ENCODE results near the gene GRID1.
"Not testable (repeated sequence)": the region's sequence is repeated elsewhere in the genome, so short reads cannot be mapped to it uniquely, and the experiment has no call there.

Gene GRID1

DNA sequence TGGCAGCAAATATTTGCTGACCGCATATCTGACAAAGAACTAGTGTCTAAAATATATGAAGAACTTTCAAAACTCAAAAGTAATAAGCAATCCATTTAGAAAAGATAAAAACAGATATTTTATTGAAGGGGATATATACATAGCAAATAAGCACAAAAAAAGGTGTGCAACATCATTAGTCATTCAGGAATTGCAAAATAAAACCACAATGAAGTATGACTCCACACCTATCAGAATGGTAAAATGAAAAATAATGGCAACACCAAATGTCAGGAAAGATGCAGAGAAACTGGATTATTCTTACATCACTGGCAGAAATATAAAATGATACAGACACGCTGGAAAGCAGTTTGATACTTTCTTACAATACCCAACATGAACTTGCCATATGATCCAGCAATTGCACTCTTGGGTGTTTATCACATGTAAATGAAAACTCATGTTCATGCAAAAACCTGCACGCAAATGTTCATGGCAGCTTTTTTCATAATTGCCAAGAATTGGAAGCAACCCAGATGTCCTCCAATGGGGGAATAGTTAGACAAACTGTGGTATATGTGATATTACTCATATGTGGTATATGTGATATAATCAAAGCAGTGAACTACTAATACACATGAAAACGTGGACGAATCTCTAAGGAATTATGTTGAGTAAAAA lies 645.5 kb downstream of the GRID1 start:
- DNase-seq: no peak

DNA sequence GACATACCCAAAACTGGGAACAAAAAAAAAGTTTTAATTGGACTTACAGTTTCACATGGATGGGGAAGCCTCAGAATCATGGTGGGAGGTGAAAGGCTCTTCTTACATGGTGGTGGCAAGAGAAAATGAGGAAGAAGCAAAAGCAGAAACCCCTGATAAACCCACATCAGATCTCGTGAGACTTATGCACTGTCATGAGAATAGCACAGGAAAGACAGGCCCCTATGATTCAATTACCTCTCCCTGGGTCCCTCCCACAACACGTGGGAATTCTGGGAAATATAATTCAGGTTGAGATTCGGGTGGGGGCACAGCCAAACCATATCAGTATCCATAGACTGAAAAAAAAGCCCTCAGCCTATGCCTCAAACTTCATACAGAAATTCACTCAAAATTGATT lies 647.2 kb downstream of the GRID1 start:
- no peak for DNase-seq

DNA sequence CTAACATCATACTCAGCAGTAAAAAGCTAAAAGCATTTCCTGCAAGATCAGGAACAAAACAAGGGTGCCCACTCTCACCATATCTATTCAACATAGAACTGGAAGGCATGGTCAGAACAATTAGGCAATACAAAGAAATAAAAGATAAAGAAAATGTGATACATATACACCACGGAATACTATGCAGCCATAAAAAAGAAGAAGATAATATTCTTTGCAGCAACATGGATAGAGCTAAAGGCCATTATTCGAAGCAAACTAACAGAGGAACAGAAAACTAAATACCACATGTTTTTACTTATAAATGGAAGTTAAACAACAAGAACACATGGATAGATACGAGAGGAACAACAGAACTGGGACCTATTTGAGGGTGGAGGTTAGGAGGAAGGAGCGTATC lies 652.7 kb downstream of the GRID1 start:
- no peak for DNase-seq

DNA sequence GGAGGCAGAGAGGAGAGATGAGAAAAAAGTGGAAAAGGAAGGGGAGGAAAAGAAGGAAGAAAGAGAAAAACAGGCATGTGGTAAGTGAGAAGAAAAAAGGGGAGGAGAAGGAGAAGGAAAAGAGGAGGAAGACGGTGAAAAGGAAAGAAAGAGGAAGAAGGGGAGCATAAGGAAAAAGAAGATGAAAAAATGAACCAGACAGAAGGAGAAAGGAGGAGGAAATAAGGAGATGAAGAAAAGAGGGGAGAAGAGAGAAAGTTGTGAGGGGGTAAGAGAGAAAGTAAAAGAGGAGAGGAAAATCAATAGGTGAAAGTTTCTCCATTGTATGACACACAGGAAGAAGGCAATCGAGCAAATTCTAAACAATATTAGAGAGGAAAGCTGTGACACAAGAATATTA lies 663.8 kb downstream of the GRID1 start:
- no peak for DNase-seq

DNA sequence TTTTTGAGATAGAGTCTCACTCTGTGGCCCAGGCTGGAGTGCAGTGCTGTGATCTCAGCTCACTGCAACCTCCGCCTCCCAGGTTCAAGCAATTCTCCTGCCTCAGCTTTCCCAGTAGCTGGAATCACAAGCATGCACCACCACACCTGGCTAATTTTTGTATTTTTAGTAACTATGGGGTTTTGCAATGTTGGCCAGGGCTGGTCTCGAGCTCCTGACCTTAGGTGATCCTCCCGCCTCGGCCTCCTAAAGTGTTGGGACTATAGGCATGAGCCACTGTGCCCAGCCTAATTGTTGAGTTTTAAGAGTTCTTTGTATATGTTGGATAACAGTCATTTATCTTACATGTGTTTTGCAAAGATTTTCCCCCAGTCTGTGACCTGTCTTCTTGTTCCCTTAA lies 667.5 kb downstream of the GRID1 start:
- DNase-seq: not testable (repeated sequence)

DNA sequence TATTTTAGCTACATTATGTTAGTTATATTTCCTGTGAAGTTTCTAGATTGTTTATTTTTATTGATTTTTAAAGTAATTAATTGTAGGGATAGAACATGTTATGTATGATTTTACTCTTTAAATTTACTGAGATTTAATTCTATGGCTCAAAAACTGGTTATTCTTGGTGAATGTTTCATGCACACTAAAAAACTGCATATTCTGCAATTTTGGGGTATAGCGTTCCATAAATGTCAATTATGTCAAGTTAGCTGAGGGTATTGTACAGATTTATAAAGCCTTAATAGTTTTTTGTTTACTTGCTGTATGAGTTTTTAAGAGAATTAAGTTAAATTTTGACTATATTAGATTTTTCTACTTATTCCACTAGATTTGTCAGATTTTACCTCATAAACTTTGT lies 669.7 kb downstream of the GRID1 start:
- DNase-seq: no peak

DNA sequence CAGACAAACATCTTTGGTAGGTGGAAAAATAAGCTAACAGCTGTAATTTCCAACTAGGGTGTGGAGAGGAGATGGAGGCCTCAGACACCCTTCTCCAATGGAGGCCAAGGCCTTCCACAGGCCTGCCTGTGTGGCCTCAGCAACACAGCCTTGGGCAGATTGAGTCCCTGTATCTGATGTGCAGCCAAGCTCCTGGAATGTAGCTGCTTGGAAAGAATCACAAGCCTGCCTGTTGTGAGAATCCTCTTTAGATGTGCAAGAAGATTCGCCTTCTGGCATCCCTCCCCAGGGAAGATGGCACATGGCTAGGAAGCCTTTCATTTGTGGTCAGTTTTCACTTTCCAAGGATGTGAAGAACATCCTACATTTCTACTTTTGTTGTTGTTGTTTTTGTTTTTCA lies 684.0 kb downstream of the GRID1 start:
- no peak for DNase-seq

DNA sequence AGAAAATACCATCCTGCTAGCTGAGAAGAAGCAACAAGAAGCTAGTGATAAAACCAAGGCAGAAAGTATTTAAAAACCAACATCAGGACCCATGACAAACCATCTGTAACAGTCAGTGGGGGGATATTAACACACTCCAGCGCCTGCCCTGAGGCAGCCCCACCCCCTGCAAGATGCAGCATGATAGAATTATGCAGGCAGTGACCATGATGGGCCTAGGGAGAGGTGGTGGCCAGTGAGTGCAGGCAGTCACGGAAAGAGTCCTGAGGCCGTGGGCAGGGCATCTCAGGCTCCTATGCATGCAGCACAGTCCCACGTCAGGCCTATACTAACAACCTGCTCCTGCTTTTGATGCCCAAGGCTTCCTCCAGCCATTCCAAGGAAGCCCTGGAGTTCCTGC lies 686.9 kb downstream of the GRID1 start:
- DNase-seq: no peak

DNA sequence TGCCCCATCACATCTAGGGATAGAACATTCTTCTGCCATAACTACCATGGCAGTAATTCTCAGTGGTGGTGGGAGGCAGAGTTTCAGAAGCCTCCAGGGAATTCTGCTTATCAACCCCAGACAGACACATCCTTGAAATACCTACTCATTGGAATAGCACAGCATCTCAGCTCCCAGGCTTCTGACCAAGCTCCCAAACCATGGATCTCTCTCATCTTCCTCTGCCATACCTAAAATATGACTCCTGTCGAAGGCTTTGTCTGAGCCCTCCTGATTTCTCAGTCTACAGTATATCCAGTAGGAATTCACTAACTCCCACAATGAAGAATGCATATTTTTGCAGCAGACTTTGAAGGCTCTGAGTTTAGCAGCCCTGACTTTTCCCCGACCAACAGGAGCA lies 687.5 kb downstream of the GRID1 start:
- no peak for DNase-seq

DNA sequence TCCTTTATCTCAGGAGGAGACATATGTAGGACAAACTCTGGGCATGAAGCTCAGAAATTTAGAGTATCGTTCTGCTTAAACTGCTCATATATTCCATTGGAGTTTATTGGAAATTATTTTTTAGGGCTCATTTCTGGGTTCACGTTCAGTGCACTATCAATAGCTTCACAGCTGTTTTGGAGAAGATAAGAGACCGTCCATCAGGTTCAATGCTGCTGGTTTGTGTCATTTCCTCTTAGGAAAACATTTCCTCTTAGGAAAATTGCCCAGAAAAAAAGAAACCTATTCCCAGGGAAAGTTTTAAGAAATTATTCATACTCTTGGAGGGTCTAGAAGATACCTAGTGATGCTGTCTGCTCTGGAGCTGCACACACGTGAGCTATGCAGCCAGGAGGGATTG lies 691.7 kb downstream of the GRID1 start:
- DNase-seq: no peak

DNA sequence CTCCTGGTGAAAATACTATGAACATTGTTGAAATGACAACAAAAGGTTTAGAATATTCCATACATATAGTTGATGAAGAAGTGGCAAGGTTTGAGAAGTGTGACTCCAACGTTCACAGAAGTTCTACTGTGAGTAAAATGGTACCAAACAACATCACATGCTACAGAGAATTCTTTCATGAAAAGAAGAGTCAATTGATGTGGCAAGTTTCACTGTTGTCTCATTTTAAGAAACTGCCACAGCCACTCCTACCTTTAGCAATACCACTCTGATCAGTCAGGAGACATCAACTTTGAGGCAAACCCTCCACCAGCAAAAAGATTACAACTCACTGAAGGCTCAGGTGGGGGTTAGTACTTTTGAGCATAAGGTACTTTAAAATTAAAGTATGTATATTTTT lies 693.3 kb downstream of the GRID1 start:
- DNase-seq: no peak

DNA sequence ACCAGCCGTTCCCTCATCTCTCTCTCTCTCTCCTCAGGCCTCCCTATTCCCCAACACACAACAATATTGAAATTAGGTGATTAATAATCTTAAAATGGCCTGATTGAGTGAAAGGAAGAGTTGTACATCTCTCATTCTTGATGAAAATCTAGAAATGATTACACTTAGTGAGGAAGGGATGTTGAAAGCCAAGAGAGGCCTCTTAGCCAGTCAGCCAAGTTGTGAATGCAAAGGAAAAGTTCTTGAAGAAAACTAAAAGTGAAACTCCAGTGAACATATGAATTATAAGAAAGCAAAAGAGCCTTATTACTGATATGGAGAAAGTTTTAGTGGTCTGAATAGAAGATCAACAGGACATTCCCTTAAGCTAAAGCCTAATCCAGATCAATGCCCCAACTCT lies 695.1 kb downstream of the GRID1 start:
- DNase-seq: no peak

DNA sequence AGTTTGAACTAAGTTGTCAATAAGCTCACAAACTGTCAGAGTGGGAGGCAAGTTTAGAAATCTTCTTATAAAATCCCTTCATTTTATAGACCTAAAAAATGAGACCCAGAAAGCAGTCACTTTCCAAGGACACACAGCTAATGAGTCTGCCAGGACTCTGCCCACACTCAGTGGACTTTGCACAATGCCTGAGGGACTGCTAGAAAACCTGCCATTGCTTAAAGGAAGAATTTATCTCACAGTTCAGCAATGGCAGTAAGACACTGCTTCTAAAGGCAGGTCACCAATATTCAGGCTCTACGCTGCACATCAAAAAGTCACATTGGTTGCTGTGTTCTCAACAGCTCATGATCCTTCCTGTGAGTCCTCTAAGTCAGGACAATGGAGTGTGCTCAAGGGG lies 698.1 kb downstream of the GRID1 start:
- DNase-seq: no peak

DNA sequence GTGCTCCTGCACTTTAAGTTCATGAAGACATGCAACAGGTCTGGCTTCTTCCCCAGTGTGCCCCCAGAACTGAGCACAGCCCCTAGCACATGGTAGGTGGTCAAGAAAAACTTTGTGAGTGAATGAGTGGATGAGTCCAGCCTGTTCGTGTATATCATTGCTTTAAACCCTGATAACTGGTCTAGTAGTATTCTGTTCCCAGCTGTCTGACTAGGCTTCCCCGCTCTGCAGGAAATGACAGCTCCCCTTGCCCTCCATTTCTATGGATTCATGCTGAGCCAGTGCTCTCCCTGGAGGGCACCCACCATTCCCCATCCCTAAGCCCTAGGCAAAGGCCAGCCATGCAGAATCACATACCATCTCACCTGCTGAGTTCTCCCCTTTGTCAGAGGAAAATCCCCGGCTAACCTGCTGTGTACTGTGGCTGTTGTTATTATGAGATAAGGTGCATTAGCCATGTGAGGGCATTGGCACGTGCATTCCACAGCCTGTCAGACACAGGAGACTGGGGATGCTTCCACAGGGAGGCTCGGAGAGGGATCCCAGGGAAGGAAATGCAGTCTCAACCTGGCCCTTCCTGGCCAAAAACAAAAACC lies 698.9 kb downstream of the GRID1 start:
- DNase-seq: no peak

DNA sequence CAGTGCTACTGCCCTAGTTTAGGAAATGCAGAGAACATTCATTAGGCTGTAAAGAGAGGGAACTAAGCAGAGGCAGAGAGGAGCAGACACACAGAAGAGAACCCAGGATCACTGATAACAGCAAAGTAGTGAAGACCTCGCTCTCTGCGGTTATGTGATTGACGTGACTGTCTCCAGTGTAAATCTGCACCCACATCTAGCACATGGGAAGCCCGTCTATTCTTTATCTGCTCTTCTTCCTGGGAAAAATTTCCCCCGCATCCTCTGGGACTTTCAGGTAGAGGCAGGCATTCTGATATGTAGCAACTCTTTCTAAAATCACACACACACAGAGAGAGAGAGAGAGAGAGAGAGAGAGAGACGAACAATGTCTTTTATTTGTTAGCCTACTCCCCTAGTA lies 699.6 kb downstream of the GRID1 start:
- DNase-seq: no peak

DNA sequence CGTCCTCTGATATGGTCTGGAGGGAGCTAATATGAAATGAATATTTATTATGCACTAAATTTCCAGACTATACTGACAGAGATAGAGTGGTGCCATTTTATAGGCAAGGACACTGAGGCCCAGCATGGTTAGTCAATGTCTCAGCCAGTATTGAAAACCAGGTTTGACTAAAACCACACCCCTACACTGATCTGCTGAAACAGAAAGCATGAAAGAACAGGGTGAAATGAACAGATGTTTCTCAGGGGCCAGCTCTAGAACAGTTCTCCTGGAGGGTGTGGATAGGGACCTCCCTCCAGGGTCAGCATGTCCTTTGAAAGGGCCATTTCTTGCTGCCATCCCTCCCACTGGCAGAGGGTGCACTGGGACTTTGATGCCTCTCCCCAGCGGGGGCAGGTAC lies 700.5 kb downstream of the GRID1 start:
- DNase-seq: no peak

DNA sequence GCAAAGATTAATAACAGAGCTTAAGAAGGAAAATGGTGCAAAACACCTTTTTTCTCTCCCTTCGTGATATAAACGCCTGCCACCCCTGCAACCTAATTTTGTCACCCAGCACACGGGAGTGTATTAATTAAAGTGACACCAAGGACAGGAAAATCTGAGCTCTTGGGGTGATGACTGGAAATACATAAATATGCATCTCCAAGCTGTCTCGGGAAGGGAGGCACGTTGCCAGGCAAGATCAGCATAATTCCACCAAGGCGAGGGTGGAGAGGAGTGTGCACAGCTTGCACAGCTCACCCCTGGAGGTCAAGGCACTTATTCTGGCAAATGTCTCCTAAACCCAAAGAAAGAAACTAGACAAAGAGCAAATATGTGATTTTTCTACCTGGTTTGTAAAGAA lies 700.9 kb downstream of the GRID1 start:
- DNase-seq: no peak

DNA sequence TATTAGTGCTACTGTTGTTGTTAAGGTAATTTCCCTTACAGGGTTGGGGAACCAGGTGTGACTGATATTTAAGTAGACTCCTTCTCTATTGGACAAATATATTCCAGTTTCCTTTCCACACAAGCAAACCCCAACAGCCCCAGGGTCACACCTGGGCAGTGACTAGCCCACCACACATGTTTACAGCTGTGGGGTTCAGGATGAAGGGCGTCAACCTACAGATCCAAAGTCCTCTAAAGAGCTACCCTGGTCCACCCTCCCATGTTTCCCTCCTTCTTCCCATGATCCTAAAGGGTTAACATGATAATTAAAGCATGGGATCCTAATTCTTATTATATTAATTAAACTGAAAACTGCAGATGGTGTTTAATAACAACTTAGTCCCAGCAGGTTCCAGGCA lies 701.5 kb downstream of the GRID1 start:
- no peak for DNase-seq

DNA sequence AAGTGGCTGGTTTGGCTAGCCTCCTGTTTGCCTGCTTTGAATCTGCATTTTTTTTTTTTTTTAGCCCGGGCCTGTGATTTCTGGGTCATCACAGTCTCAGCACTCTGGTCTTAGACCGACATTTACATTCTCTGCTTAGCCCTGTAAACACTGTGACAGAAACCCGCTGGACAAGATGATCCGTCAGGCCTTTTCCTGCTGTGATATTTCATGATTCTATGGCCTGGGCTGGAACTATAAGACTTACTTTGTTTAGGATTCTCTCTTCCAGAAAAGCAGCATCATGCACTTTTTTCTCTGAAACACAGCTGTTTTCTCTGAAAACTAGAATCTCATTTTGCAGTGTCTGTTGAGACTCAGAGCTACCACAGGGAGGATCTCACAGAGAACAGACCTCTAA lies 705.5 kb downstream of the GRID1 start:
- DNase-seq: no peak

DNA sequence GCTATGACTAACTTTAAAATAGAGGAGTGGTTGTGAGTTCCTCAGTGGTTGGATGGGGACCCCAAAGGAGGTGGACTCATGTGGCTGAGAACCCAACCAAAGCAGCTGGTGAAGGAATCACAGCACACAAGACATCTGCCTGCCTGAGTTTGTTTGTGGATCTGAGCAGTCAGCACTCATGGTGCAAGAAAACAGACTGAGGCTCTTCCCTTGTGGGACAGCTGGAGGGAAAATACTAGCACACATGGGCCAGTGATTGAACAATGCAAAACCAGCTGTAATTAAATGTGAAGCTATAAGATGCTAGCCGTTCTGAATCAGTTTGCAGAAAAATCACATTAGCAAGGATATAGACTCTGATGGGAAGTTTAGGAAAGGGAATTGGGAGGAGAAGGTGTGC lies 707.3 kb downstream of the GRID1 start:
- no peak for DNase-seq

DNA sequence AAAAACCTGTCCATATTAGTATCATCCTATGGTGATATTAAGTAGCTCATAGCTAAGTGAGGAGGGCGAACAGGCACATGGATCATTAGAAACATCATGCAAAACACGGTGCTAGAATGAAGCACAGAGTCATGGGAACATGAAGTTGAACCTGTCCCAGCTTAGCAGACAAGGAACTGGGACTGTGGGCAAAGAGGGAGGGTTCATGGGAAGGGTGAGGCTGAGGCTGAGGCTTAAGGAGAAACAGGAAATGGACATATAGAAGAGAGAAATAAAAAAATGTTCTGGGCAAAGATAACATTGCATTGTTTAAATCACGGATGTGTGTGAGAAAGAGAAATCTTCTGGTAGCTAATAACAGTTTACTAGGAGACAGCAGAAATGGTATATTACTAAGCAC lies 708.1 kb downstream of the GRID1 start:
- DNase-seq: no peak

DNA sequence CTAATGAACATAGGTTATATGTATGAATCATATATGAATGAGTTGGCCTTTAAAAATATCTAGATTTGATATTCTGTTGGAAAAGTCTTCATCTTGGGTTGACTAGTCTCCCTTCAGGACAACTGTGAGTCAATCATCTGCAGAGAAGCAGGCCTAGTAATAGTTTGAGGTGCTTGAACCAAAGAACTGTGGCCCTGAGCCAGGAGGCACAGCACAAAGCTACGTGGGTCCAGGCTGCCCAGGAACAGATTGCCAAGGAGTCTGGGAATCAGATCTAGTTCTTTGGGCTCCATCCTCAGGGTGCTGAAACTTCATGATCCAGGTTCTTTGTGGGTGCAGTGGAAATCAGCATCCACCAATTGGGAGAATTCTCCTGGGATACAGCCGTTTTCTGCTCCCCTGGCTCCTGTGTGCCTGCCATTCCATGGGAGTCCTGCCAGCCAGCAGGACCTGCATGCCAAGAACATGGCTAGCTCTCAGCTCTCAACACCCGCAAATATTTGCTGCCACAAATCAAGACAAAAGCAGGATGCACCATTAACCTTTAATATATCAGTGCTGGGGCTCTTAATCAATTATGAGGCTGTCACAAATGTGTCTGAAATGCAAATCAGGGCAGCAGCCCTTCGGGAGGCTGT lies 709.0 kb downstream of the GRID1 start:
- DNase-seq: no peak

DNA sequence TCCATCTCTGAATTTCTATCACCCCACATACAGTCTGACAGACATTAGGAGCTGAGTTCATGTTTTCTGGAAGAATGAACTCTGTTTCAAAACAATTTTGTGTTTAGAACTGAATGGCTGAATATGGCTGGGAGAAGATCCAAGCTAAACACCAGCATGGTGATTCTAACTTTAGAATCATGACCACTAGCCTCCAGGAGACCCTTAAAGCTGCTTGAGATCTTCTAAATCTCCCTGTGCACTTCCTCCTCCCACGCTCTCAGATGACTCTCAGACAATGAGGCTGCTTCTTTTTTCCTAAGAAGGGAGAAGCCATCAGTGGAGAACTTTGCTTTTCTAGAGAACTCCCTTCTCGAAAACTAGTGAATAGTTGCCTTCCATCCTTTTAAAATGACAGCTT lies 711.2 kb downstream of the GRID1 start:
- no peak for DNase-seq

DNA sequence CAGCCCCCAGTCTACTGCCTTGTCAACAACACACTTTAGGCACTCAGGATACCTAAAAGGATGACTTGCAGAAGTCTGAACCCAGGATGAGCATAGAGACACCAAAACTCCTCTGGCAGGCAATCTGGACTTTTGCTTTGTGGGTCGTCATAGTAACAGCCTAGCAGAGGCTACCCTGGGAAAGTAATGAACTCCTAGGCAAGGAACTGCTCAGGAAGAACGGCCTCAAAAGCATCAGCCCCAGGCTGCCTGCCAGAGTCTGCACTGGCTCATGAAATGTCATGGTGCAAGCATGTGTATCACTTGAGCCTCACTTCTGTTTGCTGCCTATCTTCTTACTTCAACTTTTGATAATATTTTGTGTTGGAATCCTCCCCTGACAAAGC lies 715.1 kb downstream of the GRID1 start:
- DNase-seq: no peak

Data from RPMI8226 (cell line).